ENCODE results near the gene EMP1. TPM values are rescaled to one million over a fixed set of nuclear protein-coding genes. Genes with fewer than 3 reads are reported as not detected.
A peak's percentile ranks its signal among the peaks of the same experiment; 100 is the strongest.

The EMP1 gene
- total RNA-seq (2022) (128 and 146 TPM in 2 replicates), Bru-seq, nascent RNA (percentile 92 among the genes with signal in this experiment), BruChase-seq, experiment 1, labeled RNA remaining after a 6-hour chase (percentile 94 among the genes with signal in this experiment), BruChase-seq, experiment 2, labeled RNA remaining after a 2-hour chase (percentile 91 among the genes with signal in this experiment)
- long read RNA-seq, full-length matches to known transcripts, result 36 of 78 reads
- long read RNA-seq, partial matches to known transcripts, result 20 of 78 reads
- long read RNA-seq, other reads (novel, unspliced or antisense), result 22 of 78 reads

DNA sequence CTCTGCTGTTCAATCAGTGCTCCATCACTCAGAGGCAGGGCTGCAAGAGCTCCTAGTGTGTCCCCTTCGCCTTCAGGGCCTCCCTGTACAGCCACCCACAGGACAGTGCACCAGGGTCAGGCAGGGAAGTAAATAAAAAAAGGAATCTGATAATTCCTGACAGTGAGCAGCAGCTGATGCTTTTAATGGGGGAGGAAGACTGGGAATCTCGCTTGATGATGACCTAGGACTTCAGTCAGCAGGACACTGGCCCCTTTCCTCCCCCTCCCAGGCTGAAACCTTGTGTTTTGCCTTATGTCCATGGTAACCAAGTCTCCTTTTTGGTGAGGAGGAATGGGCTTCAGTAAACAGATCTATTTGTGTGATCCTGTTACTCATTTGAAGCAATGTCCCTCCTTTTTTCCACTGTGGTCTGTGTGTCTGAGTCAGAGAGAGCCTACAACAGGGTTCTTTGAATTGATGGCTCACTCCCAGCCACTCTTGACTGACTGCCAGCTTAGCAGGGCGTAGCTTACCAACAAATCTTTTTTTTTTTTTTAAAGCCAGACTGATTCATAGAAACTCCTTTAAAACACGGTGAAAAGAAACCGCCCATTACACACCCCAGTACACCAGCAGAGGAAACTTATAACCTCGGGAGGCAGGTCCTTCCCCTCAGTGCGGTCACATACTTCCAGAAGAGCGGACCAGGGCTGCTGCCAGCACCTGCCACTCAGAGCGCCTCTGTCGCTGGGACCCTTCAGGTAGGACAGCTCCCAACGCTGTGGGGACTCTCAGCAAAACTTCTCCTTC is at the start of gene EMP1:
Gene EMP1, plus strand, starts transcription at position 597 of the 792 bp plus-strand sequence. CDS start 14,785 bp downstream, outside the sequence.
- peak within 1 kb of the TSS; percentile 68 for H3K27ac Mint-ChIP-seq (ENCODE audit: unreplicated experiment)
- no peak for TF ChIP-seq CTCF (IDR thresholded peaks at IDR 0.05; ENCODE audit: unreplicated experiment)
- BruUV-seq (replicated peaks), result no TSS peak
- no peaks in the 10 kb centered on the region for H3K9me3 Mint-ChIP-seq (ENCODE audit: low read depth, unreplicated experiment)
- peak; percentile 88 for DNase-seq
- CTCF ChIA-PET, result interaction anchor here (0.6 to 1.8 kb wide), 16 partner anchors 9 to 393 kb away, joined by 3 to 14 read pairs (median 5); partner anchors contain the start of gene GSG1
- H3K4me3 Mint-ChIP-seq (ENCODE audit: low read depth, unreplicated experiment), result peak within 1 kb of the TSS; percentile 76
- intact Hi-C loops (cut with micrococcal nuclease; ENCODE audit: unreplicated experiment), result loop anchor here (2.0 to 10.0 kb wide), 2 partner anchors 60 to 392 kb away; no protein-coding TSS in a partner anchor
- H3K4me1 Mint-ChIP-seq (ENCODE audit: low read depth, unreplicated experiment), result peaks cover 55% of the 10 kb centered on the region
- H3K27me3 Mint-ChIP-seq (ENCODE audit: unreplicated experiment), result no peaks in the 10 kb centered on the region
- peaks cover 42% of the 10 kb centered on the region for H3K36me3 Mint-ChIP-seq (ENCODE audit: insufficient read depth, unreplicated experiment)

- Mint-ChIP-seq H3K27me3 (ENCODE audit: unreplicated experiment) (no peaks in the 10 kb centered on the region), H3K36me3 (ENCODE audit: insufficient read depth, unreplicated experiment) (no peaks in the 10 kb centered on the region), H3K9me3 (ENCODE audit: low read depth, unreplicated experiment) (no peaks in the 10 kb centered on the region), H3K4me3 (ENCODE audit: low read depth, unreplicated experiment) (no peak overlapping the region), H3K27ac (ENCODE audit: unreplicated experiment) (no peak overlapping the region), H3K4me1 (ENCODE audit: low read depth, unreplicated experiment) (peaks cover 20% of the 10 kb centered on the region)
- no peak for DNase-seq
- CTCF ChIA-PET, result no interaction called here
- intact Hi-C loops (cut with micrococcal nuclease; ENCODE audit: unreplicated experiment), result no loop called here
- TF ChIP-seq CTCF (IDR thresholded peaks at IDR 0.05; ENCODE audit: unreplicated experiment), result no peak
- BruUV-seq (replicated peaks), result no TSS peak
Observed at GRCh38 chr12:13147688-13148484, 48.6 kb upstream of the EMP1 start.

DNA sequence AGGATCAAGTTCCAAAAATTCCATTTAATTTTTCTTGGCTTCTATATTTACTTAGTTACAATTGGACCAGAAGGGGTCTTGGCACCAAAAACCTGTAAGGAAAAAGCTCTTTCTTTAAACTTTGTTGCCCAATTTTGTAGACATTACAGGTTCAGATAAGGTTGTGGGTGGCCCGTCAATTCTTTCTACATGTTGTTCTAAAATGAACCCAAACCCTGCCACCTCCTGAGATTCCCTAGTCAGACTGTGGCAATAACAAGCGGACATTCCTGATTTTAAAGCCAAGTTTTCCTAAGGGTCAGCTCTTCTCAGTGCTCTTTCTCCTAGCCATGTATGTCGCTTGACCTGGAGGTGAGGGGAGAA is 48.1 kb upstream of the EMP1 start:
- Mint-ChIP-seq H3K4me3 (ENCODE audit: low read depth, unreplicated experiment) (no peak overlapping the region), H3K36me3 (ENCODE audit: insufficient read depth, unreplicated experiment) (no peaks in the 10 kb centered on the region)

More for the DNA sequence above, 48.1 kb upstream of the EMP1 start:
- BruUV-seq (replicated peaks), result no TSS peak
- no peaks in the 10 kb centered on the region for H3K9me3 Mint-ChIP-seq (ENCODE audit: low read depth, unreplicated experiment)
- TF ChIP-seq CTCF (IDR thresholded peaks at IDR 0.05; ENCODE audit: unreplicated experiment), result no peak
- H3K27me3 Mint-ChIP-seq (ENCODE audit: unreplicated experiment), result no peaks in the 10 kb centered on the region
- no peak for DNase-seq
- H3K27ac Mint-ChIP-seq (ENCODE audit: unreplicated experiment), result no peak overlapping the region
- CTCF ChIA-PET, result no interaction called here
- H3K4me1 Mint-ChIP-seq (ENCODE audit: low read depth, unreplicated experiment), result peaks cover 20% of the 10 kb centered on the region
- intact Hi-C loops (cut with micrococcal nuclease; ENCODE audit: unreplicated experiment), result no loop called here

Measured in Calu3 (cell line).